SK-N-SH (cell line): ENCODE results near the gene TFB2M. TPM values are rescaled to one million over a fixed set of nuclear protein-coding genes. Genes with fewer than 3 reads are reported as not detected.

Experiments
- CTCF ChIA-PET: fragments of 300-600, 350-600 bp; formaldehyde crosslinking; extraction: SDS; loops from one replicate; lab custom pipeline; 2021; lab: Yijun Ruan, JAX
- POLR2A ChIA-PET: fragments of 350-600 bp; sonication (Branson Sonifier 250); formaldehyde crosslinking; extraction: SDS; loops from one replicate; lab custom pipeline; 2020; ENCODE audit warnings: antibody characterized with exemption, inconsistent platforms; lab: Yijun Ruan, JAX
- DNase-seq: peaks from one replicate; pipeline ENCODE4 v3.0.0; 2012
- H2AFZ ChIP-seq: fragments of 200-600 bp; sonication (generic); 2 replicates; pipeline ENCODE4 v1.8.1; 2016; ENCODE audit warnings: antibody characterized with exemption, mild to moderate bottlenecking, low read depth
- H3F3A ChIP-seq: fragments of 200-600 bp; sonication (generic); replicated peaks from 2 replicates; pipeline ENCODE3; 2016; ENCODE audit warnings: antibody characterized with exemption, mild to moderate bottlenecking; ENCODE audit not compliant: insufficient read depth
- H3K27ac ChIP-seq, 2 experiments: fragments of 200-500 bp in 1 of 2; fragments of 200-600 bp in 1 of 2; sonication (Bioruptor generic) in 1 of 2; sonication (generic), shearing (Covaris generic) in 1 of 2; 2 replicates each; pipeline versions ENCODE4 v1.5.1 to v1.6.1; 2014 to 2016; ENCODE audit warnings: low read depth in 2 of 2, inconsistent platforms in 1 of 2, low read length in 1 of 2, mild to moderate bottlenecking in 1 of 2, mixed read lengths in 1 of 2
- H3K27me3 ChIP-seq: fragments of 200-600 bp; sonication (generic), shearing (Covaris generic); 2 replicates; pipeline ENCODE4 v1.6.1; 2016; ENCODE audit warnings: mixed run types; ENCODE audit not compliant: insufficient read depth
- H3K36me3 ChIP-seq, 2 experiments: fragments of 200-500 bp in 1 of 2; fragments of 200-600 bp in 1 of 2; sonication (Bioruptor generic) in 1 of 2; sonication (generic) in 1 of 2; replicated peaks in 1 of 2; 2 replicates each; pipeline versions ENCODE3 to v1.5.1; 2014 to 2016; ENCODE audit warnings: low read length in 1 of 2, mild to moderate bottlenecking in 1 of 2; ENCODE audit not compliant: insufficient read depth in 2 of 2, control insufficient read depth in 1 of 2
- H3K4me1 ChIP-seq, 2 experiments: fragments of 200-500 bp in 1 of 2; fragments of 200-600 bp in 1 of 2; sonication (Bioruptor generic) in 1 of 2; sonication (generic), shearing (Covaris generic) in 1 of 2; 2 replicates each; pipeline versions ENCODE4 v1.5.1 to v1.6.1; 2014 to 2016; ENCODE audit warnings: low read depth in 1 of 2, low read length in 1 of 2, mixed run types in 1 of 2; ENCODE audit not compliant: insufficient read depth in 2 of 2, control insufficient read depth in 1 of 2
- H3K4me2 ChIP-seq: fragments of 200-600 bp; sonication (generic), shearing (Covaris generic); 2 replicates; pipeline ENCODE4 v1.6.1; 2017; ENCODE audit warnings: mixed run types
- H3K4me3 ChIP-seq, 2 experiments: fragments of 200-500 bp in 1 of 2; fragments of 200-600 bp in 1 of 2; sonication (Bioruptor generic) in 1 of 2; sonication (generic), shearing (Covaris generic) in 1 of 2; 2 replicates each; pipeline versions ENCODE4 v1.5.1 to v1.8.1; 2014 to 2016; ENCODE audit warnings: low read depth in 2 of 2, inconsistent platforms in 1 of 2, low read length in 1 of 2, mild to moderate bottlenecking in 1 of 2, mixed read lengths in 1 of 2, moderate library complexity in 1 of 2
- H3K79me2 ChIP-seq: fragments of 200-600 bp; sonication (generic); 2 replicates; pipeline ENCODE4 v1.8.1; 2017; ENCODE audit warnings: mild to moderate bottlenecking; ENCODE audit not compliant: insufficient read depth
- H3K9ac ChIP-seq: fragments of 200-600 bp; sonication (generic); 2 replicates; pipeline ENCODE4 v1.6.1; 2017; ENCODE audit warnings: mixed run types
- H3K9me2 ChIP-seq: fragments of 200-600 bp; sonication (generic); 2 replicates; pipeline ENCODE4 v1.6.1; 2017; ENCODE audit warnings: mixed run types
- H3K9me3 ChIP-seq: fragments of 200-600 bp; sonication (generic); 2 replicates; pipeline ENCODE4 v1.6.1; 2017; ENCODE audit warnings: mixed run types, mild to moderate bottlenecking, moderate library complexity
- H4K20me1 ChIP-seq: fragments of 200-600 bp; sonication (generic); 2 replicates; pipeline ENCODE4 v1.6.1; 2017; ENCODE audit warnings: mild to moderate bottlenecking, mixed run types; ENCODE audit not compliant: insufficient read depth
- CHD2 ChIP-seq: fragments of 150-350 bp; IDR thresholded peaks from 2 replicates; pipeline ENCODE4 v1.6.1; 2018; ENCODE audit warnings: low read length; ENCODE audit not compliant: partially characterized antibody
- ELF1 ChIP-seq: IDR thresholded peaks from 2 replicates; pipeline ENCODE4 v1.4.0; 2012
- EZH2phosphoT487 ChIP-seq: fragments of 200-600 bp; sonication (generic); IDR thresholded peaks from 2 replicates; pipeline ENCODE4 v1.6.1; 2017; ENCODE audit warnings: low read depth, mixed run types, mild to moderate bottlenecking, antibody characterized with exemption, moderate library complexity, borderline replicate concordance
- FOSL2 ChIP-seq: IDR thresholded peaks from 2 replicates; pipeline ENCODE4 v1.4.0; 2012; ENCODE audit warnings: low read depth, mild to moderate bottlenecking, moderate library complexity, borderline replicate concordance
- FOXJ3 ChIP-seq: sonication (generic); formaldehyde crosslinking; IDR thresholded peaks from 2 replicates; pipeline ENCODE4 v1.5.1; 2020; ENCODE audit warnings: mild to moderate bottlenecking, missing genetic modification reagents
- GABPA ChIP-seq: IDR thresholded peaks from 2 replicates; pipeline ENCODE4 v1.4.0; 2012; ENCODE audit warnings: low read depth, mild to moderate bottlenecking
- JUND ChIP-seq: IDR thresholded peaks from 2 replicates; pipeline ENCODE4 v1.4.0; 2012
- MXI1 ChIP-seq: IDR thresholded peaks from 2 replicates; pipeline ENCODE4 v1.6.1; 2012; ENCODE audit warnings: mild to moderate bottlenecking, low read depth, low read length, improper control_type of control experiment
- NRF1 ChIP-seq: IDR thresholded peaks from 2 replicates; pipeline ENCODE4 v1.6.1; 2012; ENCODE audit warnings: low read depth, mild to moderate bottlenecking, low read length
- POLR2AphosphoS5 ChIP-seq: IDR thresholded peaks from 2 replicates; pipeline ENCODE4 v1.6.1; 2012; ENCODE audit warnings: low read depth, low read length
- RFX5 ChIP-seq: IDR thresholded peaks from 2 replicates; pipeline ENCODE4 v1.6.1; 2012; ENCODE audit warnings: mild to moderate bottlenecking, improper control_type of control experiment, low read length
- SIN3A ChIP-seq: IDR thresholded peaks from 2 replicates; pipeline ENCODE4 v1.6.1; 2012; ENCODE audit warnings: low read depth, mild to moderate bottlenecking, low read length, moderate library complexity, borderline replicate concordance
- TAF1 ChIP-seq: IDR thresholded peaks from 2 replicates; pipeline ENCODE4 v1.6.1; 2012; ENCODE audit warnings: low read depth, mild to moderate bottlenecking, low read length, moderate library complexity, borderline replicate concordance
- TCF12 ChIP-seq: IDR thresholded peaks from 2 replicates; pipeline ENCODE4 v1.4.0; 2012
- YY1 ChIP-seq: IDR thresholded peaks from 2 replicates; pipeline ENCODE4 v1.4.0; 2012; ENCODE audit warnings: low read depth, mild to moderate bottlenecking
- WGBS: methylation state at CpG from one replicate; pipeline ENCODE4 v1.1.6; 2017; ENCODE audit warnings: low lambda C conversion rate; 5-methylcytosine and 5-hydroxymethylcytosine counted together
- polyA plus RNA-seq, 3 experiments: library from polyadenylated mRNA; depleted of rRNA; stranded (reverse); fragments of >200 nt; gene quantifications; 2 replicates each; pipeline ENCODE4 v1.2.3, GENCODE V29; 2012
- TF ChIP-seq, protein P1 (sequence below): IDR thresholded peaks from 2 replicates; pipeline ENCODE4 v1.4.0; 2012; ENCODE audit warnings: low read depth
- TF ChIP-seq, protein P2 (sequence below): IDR thresholded peaks from 2 replicates; pipeline ENCODE4 v1.4.0; 2012; ENCODE audit warnings: low read depth, borderline replicate concordance
- TF ChIP-seq, protein P3 (sequence below): IDR thresholded peaks from 2 replicates; pipeline ENCODE4 v1.4.0; 2012; ENCODE audit warnings: low read depth, borderline replicate concordance

Gene TFB2M, protein sequence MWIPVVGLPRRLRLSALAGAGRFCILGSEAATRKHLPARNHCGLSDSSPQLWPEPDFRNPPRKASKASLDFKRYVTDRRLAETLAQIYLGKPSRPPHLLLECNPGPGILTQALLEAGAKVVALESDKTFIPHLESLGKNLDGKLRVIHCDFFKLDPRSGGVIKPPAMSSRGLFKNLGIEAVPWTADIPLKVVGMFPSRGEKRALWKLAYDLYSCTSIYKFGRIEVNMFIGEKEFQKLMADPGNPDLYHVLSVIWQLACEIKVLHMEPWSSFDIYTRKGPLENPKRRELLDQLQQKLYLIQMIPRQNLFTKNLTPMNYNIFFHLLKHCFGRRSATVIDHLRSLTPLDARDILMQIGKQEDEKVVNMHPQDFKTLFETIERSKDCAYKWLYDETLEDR
- polyA plus RNA-seq (2012; rRNA removed) = 17.3 and 26.2 TPM in 2 replicates
- polyA plus RNA-seq (2012; cell fraction: cytosol; rRNA removed) = 29.0 and 40.0 TPM in 2 replicates
- 13.5 and 23.2 TPM in 2 replicates for polyA plus RNA-seq (2012; cell fraction: nucleus; rRNA removed)

DNA sequence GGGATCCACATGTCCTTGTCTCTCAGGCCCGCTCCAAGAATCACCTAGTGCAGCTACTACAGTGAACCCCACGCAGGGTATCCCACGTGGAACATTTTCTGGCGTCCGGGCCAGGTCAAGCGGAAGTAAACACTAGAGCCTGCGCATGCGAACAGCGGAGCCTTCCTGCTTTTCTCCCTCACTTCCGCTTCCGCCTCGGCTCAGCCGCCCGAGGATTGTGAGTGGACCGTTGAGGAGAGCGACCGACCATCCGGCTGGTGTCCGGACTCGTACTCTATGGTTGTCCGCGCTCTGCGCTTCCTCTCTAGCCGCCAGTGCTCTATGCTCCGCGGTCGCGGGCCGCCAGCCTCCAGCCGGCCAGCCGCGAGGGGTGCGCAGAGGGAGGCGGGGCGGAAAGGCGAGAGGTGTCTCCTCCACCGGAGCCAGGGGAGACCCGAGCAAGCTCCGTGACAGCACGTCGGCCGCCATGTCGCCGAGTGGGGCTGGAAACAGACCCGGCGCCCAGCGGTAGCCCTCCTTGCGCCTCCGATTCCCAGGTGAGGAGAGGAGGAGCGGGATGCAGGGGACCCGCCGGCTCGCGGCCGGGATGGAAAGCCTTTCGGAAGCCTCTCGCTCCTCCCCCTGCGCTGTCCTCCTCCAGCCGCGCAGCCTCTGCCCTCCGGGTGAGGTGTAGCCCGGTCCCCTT, at the start of gene TFB2M, which contains the start of gene CNST:
Gene TFB2M, minus strand, starts transcription at position 134 of the 685 bp plus-strand sequence. Its CDS starts 123 bp downstream, at position 11.
Gene CNST, plus strand, starts transcription at position 329 of the 685 bp plus-strand sequence. CDS start 25,107 bp downstream, outside the sequence.
- DNase-seq = peak; percentile 91
- under 1% methylated on average over 23 of the region's 62 CpGs for WGBS
- Histone ChIP-seq H3K9ac (peak within 1 kb of the TSS; percentile 96), H3K27ac (peak within 1 kb of the TSS; percentile 93 to 97), H4K20me1 (no peaks in the 10 kb centered on the region), H3K9me2 (no peaks in the 10 kb centered on the region), H3F3A (peaks cover 21% of the 10 kb centered on the region), H3K79me2 (peaks cover 96% of the 10 kb centered on the region), H3K9me3 (no peaks in the 10 kb centered on the region), H3K4me2 (peak within 1 kb of the TSS; percentile 92), H2AFZ (peak within 1 kb of the TSS; percentile 74), H3K36me3 (peaks cover 17 to 25% of the 10 kb centered on the region in 2 experiments), H3K4me3 (peak within 1 kb of the TSS; percentile 90 to 96), H3K4me1 (peaks cover 11 to 13% of the 10 kb centered on the region in 2 experiments; a peak in 3 of 4 replicates), H3K27me3 (no peaks in the 10 kb centered on the region)
- ChIA-PET CTCF (interaction anchor here (1.8 kb wide), 1 partner anchor 74 kb away, joined by 3 read pairs; no protein-coding TSS in a partner anchor), POLR2A (interaction anchor here (0.6 to 1.2 kb wide), 3 partner anchors 9 to 493 kb away, joined by 3 read pairs; no protein-coding TSS in a partner anchor)
- TF ChIP-seq TAF1 (peak; percentile 68), POLR2AphosphoS5 (peak; percentile 78), RFX5 (no peak), MXI1 (peak; percentile 100), TCF12 (peak; percentile 19; the same call in 1 of the 2 replicates), CHD2 (peak; percentile 65), YY1 (peak; percentile 72), EZH2phosphoT487 (no peak), SIN3A (peak; percentile 82; the same call in 1 of the 2 replicates), GABPA (peak; percentile 99), FOXJ3 (peak; percentile 70), JUND (no peak), ELF1 (peak; percentile 99), FOSL2 (no peak), NRF1 (peak; percentile 97)
- TF ChIP-seq, protein P1, sequence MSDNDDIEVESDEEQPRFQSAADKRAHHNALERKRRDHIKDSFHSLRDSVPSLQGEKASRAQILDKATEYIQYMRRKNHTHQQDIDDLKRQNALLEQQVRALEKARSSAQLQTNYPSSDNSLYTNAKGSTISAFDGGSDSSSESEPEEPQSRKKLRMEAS = peak; percentile 99
- TF ChIP-seq, protein P2, sequence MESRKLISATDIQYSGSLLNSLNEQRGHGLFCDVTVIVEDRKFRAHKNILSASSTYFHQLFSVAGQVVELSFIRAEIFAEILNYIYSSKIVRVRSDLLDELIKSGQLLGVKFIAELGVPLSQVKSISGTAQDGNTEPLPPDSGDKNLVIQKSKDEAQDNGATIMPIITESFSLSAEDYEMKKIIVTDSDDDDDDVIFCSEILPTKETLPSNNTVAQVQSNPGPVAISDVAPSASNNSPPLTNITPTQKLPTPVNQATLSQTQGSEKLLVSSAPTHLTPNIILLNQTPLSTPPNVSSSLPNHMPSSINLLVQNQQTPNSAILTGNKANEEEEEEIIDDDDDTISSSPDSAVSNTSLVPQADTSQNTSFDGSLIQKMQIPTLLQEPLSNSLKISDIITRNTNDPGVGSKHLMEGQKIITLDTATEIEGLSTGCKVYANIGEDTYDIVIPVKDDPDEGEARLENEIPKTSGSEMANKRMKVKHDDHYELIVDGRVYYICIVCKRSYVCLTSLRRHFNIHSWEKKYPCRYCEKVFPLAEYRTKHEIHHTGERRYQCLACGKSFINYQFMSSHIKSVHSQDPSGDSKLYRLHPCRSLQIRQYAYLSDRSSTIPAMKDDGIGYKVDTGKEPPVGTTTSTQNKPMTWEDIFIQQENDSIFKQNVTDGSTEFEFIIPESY = peak; percentile 45; the same call in 1 of the 2 replicates
- TF ChIP-seq, protein P3, sequence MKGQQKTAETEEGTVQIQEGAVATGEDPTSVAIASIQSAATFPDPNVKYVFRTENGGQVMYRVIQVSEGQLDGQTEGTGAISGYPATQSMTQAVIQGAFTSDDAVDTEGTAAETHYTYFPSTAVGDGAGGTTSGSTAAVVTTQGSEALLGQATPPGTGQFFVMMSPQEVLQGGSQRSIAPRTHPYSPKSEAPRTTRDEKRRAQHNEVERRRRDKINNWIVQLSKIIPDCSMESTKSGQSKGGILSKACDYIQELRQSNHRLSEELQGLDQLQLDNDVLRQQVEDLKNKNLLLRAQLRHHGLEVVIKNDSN = peak; percentile 41; the same call in 1 of the 2 replicates
